ENCODE data around the gene CTXN1. TPM values are rescaled to one million over a fixed set of nuclear protein-coding genes. Genes with fewer than 3 reads are reported as not detected.

CTXN1 gene
- total RNA-seq, 2 donors from 2014 or later, result 1.5 to 4.4 TPM

GRCh38 chr19:7885818-7886217, 40.1 kb downstream of the CTXN1 start:
- intact Hi-C loops (cut with DNase I), result no loop called here
- TF ChIP-seq, protein P1, sequence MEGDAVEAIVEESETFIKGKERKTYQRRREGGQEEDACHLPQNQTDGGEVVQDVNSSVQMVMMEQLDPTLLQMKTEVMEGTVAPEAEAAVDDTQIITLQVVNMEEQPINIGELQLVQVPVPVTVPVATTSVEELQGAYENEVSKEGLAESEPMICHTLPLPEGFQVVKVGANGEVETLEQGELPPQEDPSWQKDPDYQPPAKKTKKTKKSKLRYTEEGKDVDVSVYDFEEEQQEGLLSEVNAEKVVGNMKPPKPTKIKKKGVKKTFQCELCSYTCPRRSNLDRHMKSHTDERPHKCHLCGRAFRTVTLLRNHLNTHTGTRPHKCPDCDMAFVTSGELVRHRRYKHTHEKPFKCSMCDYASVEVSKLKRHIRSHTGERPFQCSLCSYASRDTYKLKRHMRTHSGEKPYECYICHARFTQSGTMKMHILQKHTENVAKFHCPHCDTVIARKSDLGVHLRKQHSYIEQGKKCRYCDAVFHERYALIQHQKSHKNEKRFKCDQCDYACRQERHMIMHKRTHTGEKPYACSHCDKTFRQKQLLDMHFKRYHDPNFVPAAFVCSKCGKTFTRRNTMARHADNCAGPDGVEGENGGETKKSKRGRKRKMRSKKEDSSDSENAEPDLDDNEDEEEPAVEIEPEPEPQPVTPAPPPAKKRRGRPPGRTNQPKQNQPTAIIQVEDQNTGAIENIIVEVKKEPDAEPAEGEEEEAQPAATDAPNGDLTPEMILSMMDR (IDR thresholded peaks at IDR 0.05), result no peak
- Histone ChIP-seq H3K27me3 (peaks cover 5% of the 10 kb centered on the region), H3K36me3 (no peaks in the 10 kb centered on the region), H3K4me3 (no peak overlapping the region), H3K9ac (ENCODE audit: low read depth in 2 of 2, low read length in 2 of 2) (no peak overlapping the region), H3K27ac (no peak overlapping the region), H3K4me1 (peaks cover 8% of the 10 kb centered on the region), H3K9me3 (no peaks in the 10 kb centered on the region)
- DNase-seq, result no peak

DNA sequence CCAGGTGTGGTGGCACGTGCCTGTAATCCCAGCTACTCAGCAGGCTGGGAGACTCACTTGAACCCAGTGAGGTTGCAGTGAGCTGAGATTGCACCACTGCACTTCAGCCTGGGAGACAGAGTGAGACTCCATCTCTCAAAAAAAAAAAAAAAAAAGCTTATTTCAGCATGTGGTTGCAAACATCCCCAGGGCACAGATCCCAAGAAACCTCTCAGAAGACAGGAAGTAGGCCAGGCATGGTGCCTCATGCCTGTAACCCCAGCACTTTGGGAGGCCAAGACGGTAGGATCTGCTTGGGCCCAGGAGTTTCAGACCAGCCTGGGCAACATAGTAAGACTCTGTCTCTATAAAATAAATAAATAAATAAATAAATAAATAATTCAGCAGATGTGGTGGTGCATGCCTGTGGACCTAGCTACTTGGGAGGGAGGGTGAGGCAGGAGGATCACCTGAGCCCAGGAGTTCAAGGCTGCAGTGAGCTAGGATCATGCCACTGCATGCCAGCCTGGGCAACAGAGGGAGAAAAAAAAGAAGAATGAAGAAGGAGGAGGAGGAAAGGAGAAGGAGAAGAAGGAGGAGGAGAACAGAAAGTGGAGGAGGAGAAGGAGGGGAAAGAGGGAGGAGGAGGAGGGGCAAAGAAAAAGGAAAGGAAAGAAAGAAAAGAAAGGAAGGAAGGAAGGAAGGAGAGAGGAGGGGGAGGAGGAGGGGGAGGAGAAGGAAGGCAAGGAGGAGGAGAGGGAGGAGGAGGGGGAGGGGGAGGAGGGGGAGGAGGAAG, 42.0 kb downstream of the CTXN1 start:
- Histone ChIP-seq H3K9me3 (no peaks in the 10 kb centered on the region), H3K9ac (ENCODE audit: low read depth in 2 of 2, low read length in 2 of 2) (no peak overlapping the region), H3K27me3 (peaks cover 5% of the 10 kb centered on the region), H3K36me3 (no peaks in the 10 kb centered on the region), H3K4me1 (peaks cover 8% of the 10 kb centered on the region), H3K4me3 (no peak overlapping the region), H3K27ac (no peak overlapping the region)
- intact Hi-C loops (cut with DNase I), result no loop called here
- TF ChIP-seq, protein P1 (IDR thresholded peaks at IDR 0.05), result no peak
- no peak for DNase-seq

DNA sequence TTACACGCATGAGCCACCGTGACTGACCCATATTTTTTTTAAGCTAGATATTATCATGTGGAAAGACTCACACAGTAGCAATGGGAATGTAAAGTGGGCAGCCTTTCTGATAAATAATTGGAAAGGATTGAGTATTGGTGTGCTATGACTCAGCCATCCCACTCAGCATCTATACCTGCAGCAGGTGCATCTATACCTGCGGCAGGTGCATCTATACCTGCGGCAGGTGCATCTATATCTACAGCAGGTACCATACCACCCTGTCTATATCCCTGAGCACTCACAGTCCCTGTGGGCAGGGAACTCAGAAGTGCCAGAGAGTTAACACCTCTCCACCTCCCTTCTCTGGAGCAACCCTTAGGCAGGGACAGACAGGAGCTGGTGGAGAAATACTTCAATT, 42.8 kb downstream of the CTXN1 start:
- no peaks in the 10 kb centered on the region for H3K9me3 ChIP-seq
- H3K36me3 ChIP-seq, result no peaks in the 10 kb centered on the region
- H3K27ac ChIP-seq, result no peak overlapping the region
- no peak overlapping the region for H3K9ac ChIP-seq (ENCODE audit: low read depth in 2 of 2, low read length in 2 of 2)
- intact Hi-C loops (cut with DNase I), result no loop called here
- no peaks in the 10 kb centered on the region for H3K27me3 ChIP-seq
- peaks cover 5% of the 10 kb centered on the region for H3K4me1 ChIP-seq
- no peak for DNase-seq
- H3K4me3 ChIP-seq, result no peak overlapping the region
- TF ChIP-seq, protein P1 (IDR thresholded peaks at IDR 0.05), result no peak

- TF ChIP-seq, protein P1 (IDR thresholded peaks at IDR 0.05), result no peak
- no peak overlapping the region for H3K9ac ChIP-seq (ENCODE audit: low read depth in 2 of 2, low read length in 2 of 2)
- no peaks in the 10 kb centered on the region for H3K27me3 ChIP-seq
- no peaks in the 10 kb centered on the region for H3K9me3 ChIP-seq
- no peak for DNase-seq
- H3K4me1 ChIP-seq, result no peaks in the 10 kb centered on the region
- no peak overlapping the region for H3K4me3 ChIP-seq
- no peaks in the 10 kb centered on the region for H3K36me3 ChIP-seq
- no peak overlapping the region for H3K27ac ChIP-seq
- intact Hi-C loops (cut with DNase I), result no loop called here
Measured at GRCh38 chr19:7881910-7882309, 44.0 kb downstream of the CTXN1 start.

GRCh38 chr19:7879836-7880235, 46.1 kb downstream of the CTXN1 start:
- no peaks in the 10 kb centered on the region for H3K36me3 ChIP-seq
- H3K27me3 ChIP-seq, result peaks cover 7% of the 10 kb centered on the region
- no peak overlapping the region for H3K4me3 ChIP-seq
- H3K9ac ChIP-seq (ENCODE audit: low read depth in 2 of 2, low read length in 2 of 2), result no peak overlapping the region
- no peaks in the 10 kb centered on the region for H3K4me1 ChIP-seq
- TF ChIP-seq, protein P1 (IDR thresholded peaks at IDR 0.05), result no peak
- no peak for DNase-seq
- no peak overlapping the region for H3K27ac ChIP-seq
- intact Hi-C loops (cut with DNase I), result no loop called here
- H3K9me3 ChIP-seq, result no peaks in the 10 kb centered on the region

All from colonic mucosa (tissue), 4 donors.